Gastrocnemius medialis (tissue), 4 donors: ENCODE measurements around the gene RNU7-1. TPM values are rescaled to one million over a fixed set of nuclear protein-coding genes. Genes with fewer than 3 reads are reported as not detected.

Experiments used
- ATAC-seq, 2 donors: fragments of 150-250 bp; one replicate each; pipeline ENCODE4 v1.9.1; 2016
- DNase-seq, 2 donors: peaks; one replicate each; pipeline ENCODE4 v3.0.0-alpha.2; 2019
- H3K27ac ChIP-seq, 4 donors: fragments of 200-600 bp; sonication (generic); 1 replicate in 1 of 4; 2 replicates in 3 of 4; pipeline ENCODE4 v1.5.1; 2016 to 2018; ENCODE audit warnings: mild to moderate bottlenecking in 2 of 4, moderate library complexity in 1 of 4
- H3K27me3 ChIP-seq, 3 donors: fragments of 200-600 bp; sonication (generic) in 2 of 3; 1 replicate in 1 of 3; 2 replicates in 2 of 3; pipeline versions ENCODE4 v1.5.1 to v1.6.0; 2016 to 2019; ENCODE audit warnings: mild to moderate bottlenecking in 1 of 3, moderate library complexity in 1 of 3
- H3K36me3 ChIP-seq, 2 donors: fragments of 200-600 bp; sonication (generic) in 1 of 2; one replicate each; pipeline ENCODE4 v1.5.1; 2017 to 2018
- H3K4me1 ChIP-seq, 2 donors: fragments of 200-600 bp; sonication (generic) in 1 of 2; one replicate each; pipeline ENCODE4 v1.5.1; 2016 to 2017; ENCODE audit warnings: mild to moderate bottlenecking in 2 of 2
- H3K4me3 ChIP-seq, 4 donors: fragments of 200-600 bp; sonication (generic) in 3 of 4; 1 replicate in 1 of 4; 2 replicates in 3 of 4; pipeline ENCODE4 v1.5.1; 2016 to 2019; ENCODE audit warnings: mild to moderate bottlenecking in 2 of 4
- H3K9me3 ChIP-seq, 3 donors: fragments of 200-600 bp; sonication (generic) in 2 of 3; 1 replicate in 1 of 3; 2 replicates in 2 of 3; pipeline ENCODE4 v1.5.1; 2016 to 2019
- CTCF ChIP-seq, 5 experiments: fragments of 450-650 bp in 3 of 5; fragments of 200-600 bp in 2 of 5; sonication (generic) in 2 of 5; IDR thresholded peaks in 4 of 5; conservative IDR thresholded peaks in 1 of 5; 1 replicate in 4 of 5; 2 replicates in 1 of 5; pipeline ENCODE4 v1.5.1; 2016 to 2019; ENCODE audit warnings: antibody characterized with exemption in 5 of 5, mild to moderate bottlenecking in 3 of 5, moderate library complexity in 3 of 5
- POLR2A ChIP-seq, 2 donors: fragments of 450-650 bp; IDR thresholded peaks; one replicate each; pipeline ENCODE4 v1.6.1; 2017; ENCODE audit warnings: antibody characterized with exemption in 2 of 2, mild to moderate bottlenecking in 2 of 2, moderate library complexity in 2 of 2
- in situ Hi-C, 4 donors: fragments of 200-750 bp; cut with MboI; loops; one replicate each; pipeline versions ENCODE4 v1.15.0 to v1.8.0; 2017; ENCODE audit warnings: low sequenced_read_pairs in 4 of 4
- intact Hi-C: fragments of 100-400 bp; cut with DNase I; formaldehyde crosslinking; loops from one replicate; pipeline ENCODE4 v1.15.1; 2023; ENCODE audit warnings: low total_unique reads
- total RNA-seq, 4 donors: library from RNA; depleted of rRNA; stranded (reverse); fragments of >200 nt; gene quantifications; one replicate each; pipeline versions ENCODE4 v1.1.0 to v1.2.3, GENCODE V29; 2016

RNU7-1 gene
- total RNA-seq, 4 donors from 2014 or later: not detected

- ATAC-seq (no peak), DNase-seq (no peak)
- peaks cover 30 to 31% of the 10 kb centered on the region in 2 donors for H3K4me1 ChIP-seq
- intact Hi-C loops: loop anchor here (5.0 kb wide), 2 partner anchors 169 to 714 kb away; partner anchors contain the start of gene C1R
- H3K9me3 ChIP-seq: no peaks in the 10 kb centered on the region
- no peak overlapping the region for H3K27ac ChIP-seq
- no peak overlapping the region for H3K4me3 ChIP-seq
- in situ Hi-C loops: loop anchor here in 2 of 4 donors (10.0 to 25.0 kb wide), 2 partner anchors 189 to 192 kb away; partner anchors contain the start of gene C1RL (in 1 of the 2)
- H3K36me3 ChIP-seq: no peaks in the 10 kb centered on the region
- TF ChIP-seq POLR2A (IDR thresholded peaks at IDR 0.05) (no peak), CTCF (IDR thresholded peaks at IDR 0.05 in 4 of 5, conservative IDR thresholded peaks at IDR 0.05 in 1 of 5) (no peak)
- H3K27me3 ChIP-seq: no peaks in the 10 kb centered on the region
Measured at GRCh38 chr12:6923003-6923732, 20.4 kb upstream of the RNU7-1 start.

- Histone ChIP-seq H3K36me3 (no peaks in the 10 kb centered on the region), H3K27ac (peak overlapping the region in 3 of 4 donors; percentile 88 to 98 (median 94)), H3K27me3 (no peaks in the 10 kb centered on the region), H3K4me3 (no peak overlapping the region), H3K4me1 (peaks cover 31 to 35% of the 10 kb centered on the region in 2 donors), H3K9me3 (no peaks in the 10 kb centered on the region)
- DNase-seq: no peak
- no peak for TF ChIP-seq POLR2A (IDR thresholded peaks at IDR 0.05)
- intact Hi-C loops (loop anchor here (1.0 to 5.0 kb wide), 6 partner anchors 41 to 713 kb away; partner anchors contain the start of genes C1R, C1RL and TPI1), in situ Hi-C loops (loop anchor here in 2 of 4 donors (10.0 to 25.0 kb wide), 2 partner anchors 188 to 191 kb away; partner anchors contain the start of gene C1RL (in 1 of the 2))
- no peak for ATAC-seq
Measured at GRCh38 chr12:6923851-6924250, 19.8 kb upstream of the RNU7-1 start.

GRCh38 chr12:6925239-6925539 is 18.4 kb upstream of the RNU7-1 start:
- Histone ChIP-seq H3K9me3 (no peaks in the 10 kb centered on the region), H3K36me3 (no peaks in the 10 kb centered on the region), H3K4me1 (peaks cover 43 to 48% of the 10 kb centered on the region in 2 donors), H3K4me3 (no peak overlapping the region), H3K27ac (peak overlapping the region; percentile 88 to 98 (median 95)), H3K27me3 (no peaks in the 10 kb centered on the region)
- in situ Hi-C loops (loop anchor here in 2 of 4 donors (10.0 to 25.0 kb wide), 2 partner anchors 187 to 190 kb away; partner anchors contain the start of gene C1RL (in 1 of the 2)), intact Hi-C loops (loop anchor here (1.0 to 2.0 kb wide), 3 partner anchors 19 to 184 kb away; partner anchors contain the start of genes C12orf57, C1RL and TPI1)
- ATAC-seq (no peak), DNase-seq (no peak)
- TF ChIP-seq CTCF (IDR thresholded peaks at IDR 0.05 in 4 of 5, conservative IDR thresholded peaks at IDR 0.05 in 1 of 5) (no peak), POLR2A (IDR thresholded peaks at IDR 0.05) (no peak)

GRCh38 chr12:6925540-6926279 is 17.9 kb upstream of the RNU7-1 start:
- Histone ChIP-seq H3K27me3 (no peaks in the 10 kb centered on the region), H3K27ac (peak overlapping the region; percentile 88 to 98 (median 95)), H3K9me3 (no peaks in the 10 kb centered on the region), H3K4me1 (peaks cover 44 to 51% of the 10 kb centered on the region in 2 donors), H3K36me3 (no peaks in the 10 kb centered on the region), H3K4me3 (peak overlapping the region; percentile 70 to 92 (median 86))
- TF ChIP-seq CTCF (IDR thresholded peaks at IDR 0.05 in 4 of 5, conservative IDR thresholded peaks at IDR 0.05 in 1 of 5) (no peak), POLR2A (IDR thresholded peaks at IDR 0.05) (peak; percentile 9 to 34)
- in situ Hi-C loops (loop anchor here in 2 of 4 donors (10.0 to 25.0 kb wide), 2 partner anchors 187 to 189 kb away; partner anchors contain the start of gene C1RL (in 1 of the 2)), intact Hi-C loops (loop anchor here (1.0 to 2.0 kb wide), 3 partner anchors 19 to 183 kb away; partner anchors contain the start of genes C12orf57, C1RL and TPI1)
- peak in 1 of 2 donors; percentile 70 for DNase-seq
- ATAC-seq: peak; percentile 56 to 66
